GM12878 (cell line): Measurements from ENCODE around the gene VPS26A. TPM values are rescaled to one million over a fixed set of nuclear protein-coding genes. Genes with fewer than 3 reads are reported as not detected.

Source experiments
- ASH2L ChIP-seq: fragments of 300-600, 200-600 bp; sonication (generic); IDR thresholded peaks from 2 replicates; pipeline ENCODE4 v1.6.1; 2017; ENCODE audit warnings: low read depth, mild to moderate bottlenecking, borderline replicate concordance
- BACH1 ChIP-seq: fragments of 450-650 bp; IDR thresholded peaks from 2 replicates; pipeline ENCODE4 v1.6.1; 2017; ENCODE audit warnings: mild to moderate bottlenecking, borderline replicate concordance
- BHLHE40 ChIP-seq, 2 experiments: fragments of 450-650 bp in 1 of 2; IDR thresholded peaks; 2 replicates each; pipeline ENCODE4 v1.6.1; 2011 to 2017; ENCODE audit warnings: low read depth in 2 of 2, borderline replicate concordance in 1 of 2, improper control_type of control experiment in 1 of 2, low read length in 1 of 2, mild to moderate bottlenecking in 1 of 2
- CBX3 ChIP-seq: fragments of 200-600 bp; sonication (generic); IDR thresholded peaks from 2 replicates; pipeline ENCODE4 v1.6.1; 2016; ENCODE audit warnings: low read depth, borderline replicate concordance
- CHD2 ChIP-seq: IDR thresholded peaks from 2 replicates; pipeline ENCODE4 v1.6.1; 2011; ENCODE audit warnings: low read depth, low read length, improper control_type of control experiment, borderline replicate concordance
- CUX1 ChIP-seq: IDR thresholded peaks from 2 replicates; pipeline ENCODE4 v1.6.1; 2012; ENCODE audit warnings: improper control_type of control experiment, low read depth, low read length; ENCODE audit not compliant: insufficient replicate concordance
- IRF4 ChIP-seq: IDR thresholded peaks from 2 replicates; pipeline ENCODE4 v1.6.1; 2011; ENCODE audit warnings: low read depth, low read length
- IRF5 ChIP-seq: fragments of 450-650 bp; IDR thresholded peaks from 2 replicates; pipeline ENCODE4 v1.6.1; 2017; ENCODE audit warnings: borderline replicate concordance
- MTA3 ChIP-seq: IDR thresholded peaks from 2 replicates; pipeline ENCODE4 v1.6.1; 2012; ENCODE audit warnings: low read length, inconsistent platforms, borderline replicate concordance
- MYB ChIP-seq: fragments of 150-350 bp; IDR thresholded peaks from 2 replicates; pipeline ENCODE4 v1.6.1; 2014; ENCODE audit warnings: mild to moderate bottlenecking, low read depth, low read length, borderline replicate concordance
- NFIC ChIP-seq: IDR thresholded peaks from 2 replicates; pipeline ENCODE4 v1.6.1; 2012; ENCODE audit warnings: low read depth, mild to moderate bottlenecking, inconsistent platforms, low read length, moderate library complexity
- NR2C1 ChIP-seq: fragments of 450-650 bp; IDR thresholded peaks from 2 replicates; pipeline ENCODE4 v1.6.1; 2017; ENCODE audit warnings: antibody characterized with exemption, mild to moderate bottlenecking, moderate library complexity
- PBX3 ChIP-seq: IDR thresholded peaks from 2 replicates; pipeline ENCODE4 v1.6.1; 2011; ENCODE audit warnings: mild to moderate bottlenecking, low read depth, low read length, moderate library complexity; ENCODE audit not compliant: insufficient replicate concordance
- PML ChIP-seq: IDR thresholded peaks from 2 replicates; pipeline ENCODE4 v1.6.1; 2012; ENCODE audit warnings: low read length, inconsistent platforms
- POLR2AphosphoS2 ChIP-seq: IDR thresholded peaks from 2 replicates; pipeline ENCODE4 v1.6.1; 2011; ENCODE audit warnings: low read depth, mild to moderate bottlenecking, low read length, improper control_type of control experiment, moderate library complexity
- RAD21 ChIP-seq: IDR thresholded peaks from 2 replicates; pipeline ENCODE4 v1.6.1; 2011; ENCODE audit warnings: mild to moderate bottlenecking, low read depth, low read length, moderate library complexity; ENCODE audit not compliant: insufficient read depth
- SIN3A ChIP-seq: IDR thresholded peaks from 2 replicates; pipeline ENCODE4 v1.6.1; 2012; ENCODE audit warnings: low read depth, low read length, improper control_type of control experiment
- SIX5 ChIP-seq: IDR thresholded peaks from 2 replicates; pipeline ENCODE4 v1.6.1; 2011; ENCODE audit warnings: mild to moderate bottlenecking, low read depth, low read length, moderate library complexity; ENCODE audit not compliant: severe bottlenecking
- SMAD5 ChIP-seq: IDR thresholded peaks from 2 replicates; pipeline ENCODE4 v1.6.1; 2016; ENCODE audit warnings: antibody characterized with exemption, low read depth
- SP1 ChIP-seq: IDR thresholded peaks from one replicate; pipeline ENCODE4 v1.6.1; 2011; ENCODE audit warnings: low read depth, low read length
- SREBF2 ChIP-seq: IDR thresholded peaks from 2 replicates; pipeline ENCODE4 v1.6.1; 2012; ENCODE audit warnings: mild to moderate bottlenecking, low read length
- TCF3 ChIP-seq: IDR thresholded peaks from 2 replicates; pipeline ENCODE4 v1.6.1; 2012; ENCODE audit warnings: low read depth, mild to moderate bottlenecking, low read length, borderline replicate concordance; ENCODE audit not compliant: insufficient read depth
- TCF7 ChIP-seq: IDR thresholded peaks from 2 replicates; pipeline ENCODE4 v1.6.1; 2014; ENCODE audit warnings: antibody characterized with exemption, borderline replicate concordance
- USF1 ChIP-seq: IDR thresholded peaks from 2 replicates; pipeline ENCODE4 v1.6.1; 2011; ENCODE audit warnings: borderline replicate concordance, low read depth, mild to moderate bottlenecking, moderate library complexity, mixed read lengths, low read length; ENCODE audit not compliant: insufficient read depth; ENCODE audit errors: extremely low read length
- YBX1 ChIP-seq: fragments of 450-650 bp; IDR thresholded peaks from 2 replicates; pipeline ENCODE4 v1.6.1; 2016; ENCODE audit warnings: antibody characterized with exemption
- polyA plus RNA-seq, 11 experiments: library from polyadenylated mRNA; depleted of rRNA in 4 of 11; unstranded in 6 of 11; stranded (reverse) in 5 of 11; fragments of >200 nt; fragmentation: Nextera tagmentation in 4 of 11; fragmentation: Illumina TruSeq in 1 of 11; extraction: Ambion mirVana in 4 of 11; extraction: Trizol in 1 of 11; gene quantifications; 1 replicate in 1 of 11; 2 replicates in 10 of 11; pipeline versions ENCODE4 v1.2.1 to v1.2.3, GENCODE V29; 2011 to 2016; ENCODE audit warnings: inconsistent platforms in 2 of 11, missing spikeins in 2 of 11, low read depth in 1 of 11
- total RNA-seq, 4 experiments: library from RNA; depleted of rRNA in 3 of 4; stranded (reverse); fragments of >200 nt in 3 of 4; fragmentation: Illumina TruSeq in 1 of 4; extraction: Trizol in 1 of 4; gene quantifications; 2 replicates each; pipeline versions ENCODE4 v1.2.1 to v1.2.3, GENCODE V29; 2013 to 2021

VPS26A gene
- total and polyA plus RNA-seq, 10 of the 15 experiments (the other 5 are each of a cell fraction or from before 2014, with no cell fraction given), result 16.8 to 72.3 (median 26.8) TPM

GRCh38 chr10:69093933-69094332, 30.0 kb upstream of the VPS26A start (continued):
- TF ChIP-seq MTA3 (no peak), SIX5 (no peak), CHD2 (no peak), TCF3 (no peak), RAD21 (peak; percentile 16; the same call in 1 of the 2 replicates), BHLHE40 (IDR thresholded peaks at IDR 0.05; ENCODE audit: borderline replicate concordance in 1 of 2, low read depth in 2 of 2, low read length in 1 of 2) (no peak), CUX1 (peak; percentile 33), PBX3 (no peak), NFIC (no peak), USF1 (no peak), SREBF2 (no peak), NR2C1 (no peak), SIN3A (no peak), MYB (no peak), YBX1 (no peak), IRF4 (no peak), CBX3 (no peak), ASH2L (no peak), SP1 (no peak), IRF5 (no peak), POLR2AphosphoS2 (no peak), TCF7 (no peak), PML (no peak), BACH1 (no peak), SMAD5 (no peak)
